22Rv1 (cell line): Measurements from ENCODE around the gene ADRM1.

Experiments used
- CTCF ChIP-seq: fragments of 450-650 bp; IDR thresholded peaks from 2 replicates; pipeline ENCODE4 v1.5.1; 2017; ENCODE audit warnings: mild to moderate bottlenecking
- ZFX ChIP-seq: fragments of 450-650 bp; IDR thresholded peaks from 2 replicates; pipeline ENCODE4 v1.6.1; 2017; ENCODE audit warnings: antibody characterized with exemption, borderline replicate concordance

- TF ChIP-seq CTCF (no peak), ZFX (no peak)
These were observed 14.2 kb upstream of the ADRM1 start for GRCh38 chr20:62288535-62289105.
